IgD-negative memory B cell (primary cell): ENCODE results near the gene HPS5. TPM values are rescaled to one million over a fixed set of nuclear protein-coding genes. Genes with fewer than 3 reads are reported as not detected.
"Not testable (repeated sequence)": the region's sequence is repeated elsewhere in the genome, so short reads cannot be mapped to it uniquely, and the experiment has no call there.

Experiments
- H3K27ac Mint-ChIP-seq, 3 donors: one replicate each; pipeline ENCODE4 v1.8.0; 2020 to 2022; ENCODE audit warnings: mild to moderate bottlenecking in 3 of 3, mixed read lengths in 3 of 3, moderate library complexity in 1 of 3
- H3K27me3 Mint-ChIP-seq: one replicate; pipeline ENCODE4 v1.8.0; 2021; ENCODE audit warnings: mixed read lengths
- H3K36me3 Mint-ChIP-seq: one replicate; pipeline ENCODE4 v1.8.0; 2020; ENCODE audit warnings: mild to moderate bottlenecking, mixed read lengths
- H3K4me1 Mint-ChIP-seq, 3 donors: one replicate each; pipeline ENCODE4 v1.8.0; 2020 to 2022; ENCODE audit warnings: mixed read lengths in 3 of 3, mild to moderate bottlenecking in 1 of 3
- H3K4me3 Mint-ChIP-seq, 4 donors: one replicate each; pipeline ENCODE4 v1.8.0; 2020 to 2022; ENCODE audit warnings: mild to moderate bottlenecking in 4 of 4, mixed read lengths in 4 of 4, moderate library complexity in 3 of 4
- H3K9me3 Mint-ChIP-seq, 3 donors: one replicate each; pipeline ENCODE4 v1.8.0; 2020 to 2021; ENCODE audit warnings: mixed read lengths in 3 of 3, mild to moderate bottlenecking in 1 of 3
- polyA plus RNA-seq: library from polyadenylated mRNA; unstranded; fragments of 300-500 nt; fragmentation: Illumina TruSeq; gene quantifications from one replicate; pipeline ENCODE4 v1.2.3, GENCODE V29; 2021

The HPS5 gene
- polyA plus RNA-seq, 1 donor from 2014 or later, result 25.9 TPM

- Mint-ChIP-seq H3K4me3 (peak overlapping the region in 3 of 4 donors; percentile 6 to 81 (median 20)), H3K4me1 (peaks cover 26 to 44% (median 28%) of the 10 kb centered on the region in 3 donors), H3K36me3 (peaks cover 11% of the 10 kb centered on the region), H3K9me3 (no peaks in the 10 kb centered on the region), H3K27ac (peak overlapping the region; percentile 0 to 65 (median 57)), H3K27me3 (no peaks in the 10 kb centered on the region)
Observed at GRCh38 chr11:18332302-18332701, 10.4 kb upstream of the HPS5 start.

- Mint-ChIP-seq H3K27ac (peak overlapping the region; percentile 6 to 68 (median 55)), H3K9me3 (no peaks in the 10 kb centered on the region), H3K36me3 (peaks cover 13% of the 10 kb centered on the region), H3K27me3 (no peaks in the 10 kb centered on the region), H3K4me1 (peaks cover 28 to 44% (median 30%) of the 10 kb centered on the region in 3 donors), H3K4me3 (peak overlapping the region in 1 of 4 donors; percentile 56)
Observed at GRCh38 chr11:18330921-18331320, 9.0 kb upstream of the HPS5 start.

GRCh38 chr11:18329196-18329870 lies 7.4 kb upstream of the HPS5 start:
- peak overlapping the region in 3 of 4 donors; percentile 13 to 51 (median 29) for H3K4me3 Mint-ChIP-seq
- no peaks in the 10 kb centered on the region for H3K27me3 Mint-ChIP-seq
- H3K27ac Mint-ChIP-seq, result peak overlapping the region in 2 of 3 donors; percentile 14 to 71
- H3K9me3 Mint-ChIP-seq, result no peaks in the 10 kb centered on the region
- peaks cover 16% of the 10 kb centered on the region for H3K36me3 Mint-ChIP-seq
- H3K4me1 Mint-ChIP-seq, result peaks cover 40 to 50% (median 40%) of the 10 kb centered on the region in 3 donors

- H3K4me3 Mint-ChIP-seq, result peak overlapping the region; percentile 82 to 99 (median 97)
- peaks cover 7% of the 10 kb centered on the region for H3K36me3 Mint-ChIP-seq
- no peaks in the 10 kb centered on the region for H3K9me3 Mint-ChIP-seq
- H3K27me3 Mint-ChIP-seq, result no peaks in the 10 kb centered on the region
- peak overlapping the region; percentile 75 to 98 (median 76) for H3K27ac Mint-ChIP-seq
- peaks cover 45 to 53% (median 46%) of the 10 kb centered on the region in 3 donors for H3K4me1 Mint-ChIP-seq
Observed at GRCh38 chr11:18324381-18324780, 2.4 kb upstream of the HPS5 start.

- peak overlapping the region; percentile 47 to 98 (median 76) for H3K27ac Mint-ChIP-seq
- not testable (repeated sequence) for H3K27me3 Mint-ChIP-seq, H3K9me3 Mint-ChIP-seq, H3K36me3 Mint-ChIP-seq
- peak overlapping the region; percentile 96 to 99 (median 98) for H3K4me3 Mint-ChIP-seq
- H3K4me1 Mint-ChIP-seq, result peaks cover 46 to 53% (median 48%) of the 10 kb centered on the region in 3 donors
Observed at GRCh38 chr11:18323881-18324280, 1.9 kb upstream of the HPS5 start.

- Mint-ChIP-seq H3K27me3 (no peaks in the 10 kb centered on the region), H3K4me3 (peak overlapping the region; percentile 96 to 99 (median 98)), H3K36me3 (peaks cover 4% of the 10 kb centered on the region), H3K9me3 (no peaks in the 10 kb centered on the region), H3K4me1 (peaks cover 54 to 56% (median 56%) of the 10 kb centered on the region in 3 donors), H3K27ac (peak overlapping the region; percentile 98 to 100 (median 100))
Observed at GRCh38 chr11:18322818-18323570, 1.1 kb upstream of the HPS5 start.

- H3K9me3 Mint-ChIP-seq, result no peaks in the 10 kb centered on the region
- peaks cover 3% of the 10 kb centered on the region for H3K36me3 Mint-ChIP-seq
- peaks cover 56 to 58% (median 57%) of the 10 kb centered on the region in 3 donors for H3K4me1 Mint-ChIP-seq
- H3K27ac Mint-ChIP-seq, result peak overlapping the region; percentile 98 to 100 (median 100)
- H3K27me3 Mint-ChIP-seq, result no peaks in the 10 kb centered on the region
- H3K4me3 Mint-ChIP-seq, result peak overlapping the region; percentile 96 to 99 (median 98)
Observed at GRCh38 chr11:18321578-18321968, 367 bp downstream of the HPS5 start.

- peak overlapping the region in 3 of 4 donors; percentile 38 to 96 (median 76) for H3K4me3 Mint-ChIP-seq
- H3K27me3 Mint-ChIP-seq, result no peaks in the 10 kb centered on the region
- peaks cover 7% of the 10 kb centered on the region for H3K36me3 Mint-ChIP-seq
- peak overlapping the region in 1 of 3 donors; percentile 13 for H3K27ac Mint-ChIP-seq
- peaks cover 54 to 58% (median 56%) of the 10 kb centered on the region in 3 donors for H3K4me1 Mint-ChIP-seq
- H3K9me3 Mint-ChIP-seq, result no peaks in the 10 kb centered on the region
Observed at GRCh38 chr11:18320617-18321016, 1.3 kb downstream of the HPS5 start.

GRCh38 chr11:18319914-18320313 lies 2.0 kb downstream of the HPS5 start:
- Mint-ChIP-seq H3K27me3 (no peaks in the 10 kb centered on the region), H3K27ac (peak overlapping the region in 1 of 3 donors; percentile 13), H3K4me1 (peaks cover 50 to 52% (median 51%) of the 10 kb centered on the region in 3 donors), H3K9me3 (no peaks in the 10 kb centered on the region), H3K4me3 (peak overlapping the region in 1 of 4 donors; percentile 96), H3K36me3 (peaks cover 7% of the 10 kb centered on the region)

- H3K4me1 Mint-ChIP-seq, result peaks cover 34 to 51% (median 37%) of the 10 kb centered on the region in 3 donors
- no peaks in the 10 kb centered on the region for H3K27me3 Mint-ChIP-seq
- H3K4me3 Mint-ChIP-seq, result no peak overlapping the region
- H3K9me3 Mint-ChIP-seq, result no peaks in the 10 kb centered on the region
- H3K27ac Mint-ChIP-seq, result no peak overlapping the region
- peaks cover 5% of the 10 kb centered on the region for H3K36me3 Mint-ChIP-seq
Observed at GRCh38 chr11:18317551-18317950, 4.4 kb downstream of the HPS5 start.

- H3K27me3 Mint-ChIP-seq, result no peaks in the 10 kb centered on the region
- H3K4me1 Mint-ChIP-seq, result peaks cover 39 to 46% (median 39%) of the 10 kb centered on the region in 3 donors
- H3K27ac Mint-ChIP-seq, result no peak overlapping the region
- H3K36me3 Mint-ChIP-seq, result peaks cover 10% of the 10 kb centered on the region
- H3K9me3 Mint-ChIP-seq, result no peaks in the 10 kb centered on the region
- H3K4me3 Mint-ChIP-seq, result no peak overlapping the region
Observed at GRCh38 chr11:18315893-18316292, 6.0 kb downstream of the HPS5 start.

- Mint-ChIP-seq H3K27me3 (no peaks in the 10 kb centered on the region), H3K36me3 (peaks cover 12% of the 10 kb centered on the region), H3K4me3 (no peak overlapping the region), H3K9me3 (no peaks in the 10 kb centered on the region), H3K4me1 (peaks cover 37 to 42% (median 39%) of the 10 kb centered on the region in 3 donors), H3K27ac (peak overlapping the region in 1 of 3 donors; percentile 21)
Observed at GRCh38 chr11:18314784-18315523, 7.0 kb downstream of the HPS5 start.

GRCh38 chr11:18313965-18314763 lies 7.8 kb downstream of the HPS5 start:
- Mint-ChIP-seq H3K27ac (peak overlapping the region in 1 of 3 donors; percentile 21), H3K27me3 (no peaks in the 10 kb centered on the region), H3K9me3 (no peaks in the 10 kb centered on the region), H3K4me1 (peaks cover 29 to 35% (median 34%) of the 10 kb centered on the region in 3 donors), H3K4me3 (peak overlapping the region in 1 of 4 donors; percentile 17), H3K36me3 (peaks cover 12% of the 10 kb centered on the region)
